Epidermal melanocyte (primary cell): ENCODE data around the gene PRKRA.
"Not testable (repeated sequence)": the region's sequence is repeated elsewhere in the genome, so short reads cannot be mapped to it uniquely, and the experiment has no call there.

Source experiments
- DNase-seq: peaks from one replicate; pipeline ENCODE4 v3.0.0; 2011; ENCODE audit warnings: low spot score; ENCODE audit not compliant: insufficient read length

PRKRA gene

DNA sequence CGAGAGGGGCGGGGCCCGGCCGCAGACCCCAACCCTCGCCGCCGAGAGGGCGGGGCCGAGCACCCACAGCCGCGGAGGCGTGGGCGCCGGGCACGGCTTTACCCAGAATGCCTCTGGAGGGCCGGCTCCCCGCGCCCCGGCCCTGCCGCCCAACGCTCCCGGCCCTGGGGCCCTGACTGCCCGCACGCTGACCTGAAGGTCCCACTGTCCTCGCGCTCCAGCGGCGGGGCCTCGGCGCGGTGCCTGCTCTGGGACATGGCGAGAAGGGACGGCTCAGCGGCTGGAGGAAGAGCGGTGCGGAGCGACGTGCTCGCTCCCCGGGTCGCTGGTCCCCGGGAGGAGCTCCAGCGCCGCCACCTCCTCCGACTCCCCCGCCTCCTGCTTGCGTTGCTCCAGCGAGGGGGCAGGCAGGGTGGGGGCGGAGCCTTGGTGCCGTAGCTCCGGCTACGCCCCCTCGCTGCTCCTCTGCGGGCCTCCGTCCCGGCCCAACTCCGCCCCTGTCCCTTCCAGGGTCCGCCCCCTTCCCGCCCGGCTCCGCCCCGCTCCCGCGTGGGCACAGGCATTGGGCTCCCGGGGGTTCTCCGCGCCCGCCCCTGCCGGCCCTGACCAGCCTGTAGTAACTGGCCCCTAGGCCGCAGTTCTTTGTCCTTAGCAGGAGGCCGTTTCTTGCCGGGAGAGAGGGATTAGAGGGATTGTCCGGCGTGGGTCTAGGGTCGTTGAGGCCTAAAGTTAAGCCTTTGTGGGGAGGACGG lies at the start of gene PRKRA, which contains the start of gene PJVK:
Gene PRKRA, minus strand, starts transcription at position 402 of the 752 bp plus-strand sequence. Its CDS starts 145 bp downstream, at position 257.
Gene PJVK, plus strand, starts transcription at position 605 of the 752 bp plus-strand sequence. CDS start 2,032 bp downstream, outside the sequence.
- peak; percentile 79 for DNase-seq

DNA sequence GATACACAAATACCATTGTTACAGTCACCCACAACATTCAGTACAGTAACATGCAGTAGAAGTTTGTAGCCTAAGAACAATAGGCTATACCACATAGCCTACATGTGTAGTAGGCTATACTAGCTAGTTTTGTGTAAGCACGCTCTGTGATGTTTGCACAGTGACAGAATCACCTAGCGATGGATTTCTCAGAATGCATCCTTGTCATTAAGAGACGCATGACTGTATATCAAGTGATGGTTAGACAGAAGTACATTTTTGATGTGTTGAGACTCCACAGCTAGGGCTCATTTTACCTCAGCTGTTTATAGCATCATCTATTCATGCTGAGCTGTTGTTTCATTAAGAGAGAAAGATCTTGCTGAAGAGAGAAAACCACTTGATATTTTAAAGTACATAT lies 48.7 kb upstream of the PRKRA start:
- DNase-seq = no peak

DNA sequence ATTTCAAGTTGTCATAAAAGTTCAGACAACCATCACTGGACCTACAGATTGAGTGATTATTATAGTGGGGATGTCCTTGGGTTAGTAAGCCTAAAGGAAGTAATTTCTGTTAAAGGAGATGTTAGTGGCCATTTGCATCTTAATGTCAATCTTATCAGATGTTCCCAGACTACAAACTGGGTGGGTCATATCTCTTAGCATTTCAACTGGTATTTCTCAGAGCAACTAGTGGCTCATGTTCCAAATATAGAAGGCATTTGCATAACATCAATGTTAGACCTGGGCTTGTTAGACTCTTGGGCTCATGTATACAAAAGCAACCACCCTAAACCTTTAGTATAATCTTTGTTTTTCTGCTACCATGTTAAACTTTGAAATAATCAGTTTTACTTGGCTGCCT lies 47.2 kb upstream of the PRKRA start:
- DNase-seq = no peak

DNA sequence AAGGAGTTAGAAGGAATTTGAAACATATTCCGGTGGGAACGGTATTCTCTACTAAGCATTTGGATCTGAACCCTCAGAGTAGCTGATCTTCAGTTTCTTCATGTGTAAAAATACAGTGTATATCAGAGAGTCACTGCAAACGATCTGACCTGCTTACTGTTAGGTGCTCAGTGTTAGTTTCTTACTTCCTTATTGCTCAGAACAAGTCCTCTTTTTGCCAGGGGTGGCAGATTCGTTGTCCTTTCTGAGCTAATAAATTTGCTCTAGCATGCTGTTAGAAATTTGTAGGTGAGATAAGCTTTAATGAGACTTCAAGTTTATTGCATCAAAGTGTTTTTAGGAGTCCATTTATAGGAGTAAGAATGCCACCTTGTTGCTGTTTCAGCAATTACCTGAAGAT lies 45.1 kb upstream of the PRKRA start:
- no peak for DNase-seq

DNA sequence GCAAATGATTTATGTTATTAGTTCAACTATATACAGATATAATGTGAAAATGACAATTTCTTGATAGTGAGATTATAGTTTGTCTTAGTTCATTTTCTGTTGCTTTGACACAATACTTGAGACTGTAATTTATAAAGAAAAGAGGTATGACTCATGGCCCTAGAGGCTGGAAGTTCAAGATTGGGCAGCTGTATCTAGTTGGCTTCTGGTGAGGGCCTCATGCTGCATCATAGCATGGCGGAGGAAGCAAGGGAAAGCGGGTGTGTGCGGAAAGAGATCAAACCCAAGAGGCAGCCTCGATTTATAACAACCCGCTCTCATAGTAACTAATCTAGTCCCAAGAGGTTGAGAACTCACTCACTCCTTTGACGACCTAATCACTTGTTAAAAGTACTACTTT lies 40.6 kb upstream of the PRKRA start:
- no peak for DNase-seq

DNA sequence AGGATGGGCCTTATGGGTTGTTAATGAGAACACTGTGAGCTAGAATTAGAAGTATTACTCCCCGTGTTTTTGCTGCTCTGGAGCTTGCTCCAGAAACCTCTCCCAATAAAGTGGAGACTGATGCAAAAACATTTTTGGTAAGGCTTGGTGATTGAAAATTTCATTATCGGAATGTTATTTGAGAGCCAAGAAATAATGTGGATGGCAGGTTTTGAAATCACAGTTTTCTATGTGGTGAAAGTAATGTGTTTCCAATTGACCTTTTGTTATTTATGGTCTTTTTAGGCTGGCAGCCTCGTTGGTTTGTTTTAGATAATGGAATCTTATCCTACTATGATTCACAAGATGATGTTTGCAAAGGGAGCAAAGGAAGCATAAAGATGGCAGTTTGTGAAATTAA lies 34.4 kb upstream of the PRKRA start:
- no peak for DNase-seq

DNA sequence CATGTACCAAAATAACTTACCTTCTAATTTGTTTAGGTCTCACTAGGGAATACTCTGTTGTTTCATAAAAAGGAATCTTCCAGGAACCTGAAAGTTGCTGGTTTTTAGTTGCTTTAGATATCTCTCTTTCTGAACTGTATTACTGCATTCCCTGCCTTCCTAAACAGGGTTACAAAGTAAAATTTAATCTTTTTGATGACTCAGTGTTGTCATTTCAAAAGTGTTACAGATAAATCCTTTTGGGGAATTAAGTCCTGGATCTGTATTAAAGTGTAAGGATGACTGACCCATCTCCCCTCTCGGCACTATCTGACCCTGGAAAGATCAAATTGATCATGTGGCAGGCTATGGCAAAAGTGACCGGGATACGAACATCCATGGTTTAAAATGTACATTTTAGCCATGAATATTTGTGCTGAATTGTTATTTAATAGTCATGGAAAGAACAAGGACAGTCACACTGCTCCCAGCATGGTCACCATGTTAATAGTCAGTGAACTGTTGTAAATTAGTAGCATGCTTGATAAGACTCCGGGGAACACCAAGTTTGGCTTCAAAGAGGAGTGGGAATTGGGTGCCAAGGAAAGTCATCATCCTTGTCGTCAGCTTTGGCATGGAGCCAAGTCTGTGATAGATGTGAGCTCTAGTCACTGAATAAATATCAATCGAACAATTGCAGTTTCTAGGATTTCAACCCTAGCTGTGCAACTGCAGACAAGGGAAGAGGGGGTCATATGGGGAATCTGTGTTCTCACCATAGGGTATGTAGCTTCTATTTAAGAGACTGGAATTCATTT lies 33.5 kb upstream of the PRKRA start:
- DNase-seq = no peak

DNA sequence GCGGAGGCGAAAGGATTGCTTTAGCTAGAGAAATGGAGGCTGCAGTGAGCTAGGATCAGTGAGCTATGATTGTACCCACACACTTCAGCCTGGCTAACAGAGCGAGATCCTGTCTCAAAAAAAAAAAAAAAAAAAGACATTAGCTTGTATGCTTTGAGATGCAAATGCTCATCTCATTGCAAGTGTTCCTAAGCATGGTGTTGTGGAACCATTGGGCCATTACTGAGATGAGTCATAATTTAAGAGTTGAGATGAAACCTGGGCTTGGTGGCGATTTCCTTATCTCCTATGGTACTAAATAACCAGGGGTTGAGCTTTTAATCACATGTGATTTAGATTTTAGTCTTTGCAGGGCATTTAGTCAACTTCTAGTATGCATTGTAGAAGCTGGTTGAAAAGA lies 31.5 kb upstream of the PRKRA start:
- DNase-seq = no peak

DNA sequence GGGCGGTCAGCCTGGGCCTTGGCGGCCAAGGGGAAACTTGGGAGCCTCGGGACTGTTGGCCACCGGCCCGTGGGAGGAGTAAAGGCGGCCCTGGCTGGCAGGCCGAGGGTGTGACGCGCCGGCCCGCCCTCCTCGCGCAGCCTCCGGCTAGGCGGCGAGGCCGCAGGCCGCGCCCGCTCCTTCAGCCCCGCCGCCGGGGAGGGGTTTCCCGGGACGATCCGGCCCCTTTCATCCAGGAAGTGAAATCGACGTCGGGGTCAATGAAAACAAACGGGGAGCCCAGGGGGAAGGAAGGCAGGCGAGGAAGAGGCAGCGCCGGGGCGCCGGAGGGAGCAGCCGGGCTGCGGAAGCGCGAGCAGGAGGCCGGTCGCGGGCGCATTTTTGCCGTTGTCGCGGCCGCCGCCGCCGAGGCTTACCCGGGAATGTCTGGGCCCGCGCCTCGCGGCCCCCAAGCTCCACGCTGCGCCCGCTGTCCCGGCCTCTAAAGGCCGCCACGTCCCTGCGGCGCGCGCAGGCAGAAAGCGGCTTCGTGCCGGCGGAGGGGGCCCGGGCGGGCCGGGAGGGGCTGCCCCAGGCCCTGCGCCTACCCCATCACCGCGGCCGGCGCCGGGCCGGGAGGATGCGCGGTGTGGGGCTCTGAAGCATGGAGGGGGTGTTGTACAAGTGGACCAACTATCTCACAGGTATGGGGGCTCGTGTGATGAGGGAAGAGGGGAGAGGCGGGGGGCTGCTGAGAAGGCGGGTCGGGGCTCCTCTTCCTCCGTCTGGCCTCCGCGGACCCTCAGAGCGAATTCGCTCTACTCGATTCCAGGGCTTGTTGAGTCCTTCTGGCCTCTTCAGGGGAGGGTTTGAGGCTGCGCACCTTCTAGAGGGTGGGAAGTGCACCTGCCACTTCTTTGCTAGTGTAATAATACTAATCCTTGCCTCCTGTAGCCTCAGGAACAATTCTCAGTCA lies 29.5 kb upstream of the PRKRA start, which contains the start of gene PLEKHA3:
Gene PLEKHA3, plus strand, starts transcription at position 231 of the 955 bp plus-strand sequence. Its CDS starts 413 bp downstream, at position 644.
- DNase-seq = peak; percentile 86

DNA sequence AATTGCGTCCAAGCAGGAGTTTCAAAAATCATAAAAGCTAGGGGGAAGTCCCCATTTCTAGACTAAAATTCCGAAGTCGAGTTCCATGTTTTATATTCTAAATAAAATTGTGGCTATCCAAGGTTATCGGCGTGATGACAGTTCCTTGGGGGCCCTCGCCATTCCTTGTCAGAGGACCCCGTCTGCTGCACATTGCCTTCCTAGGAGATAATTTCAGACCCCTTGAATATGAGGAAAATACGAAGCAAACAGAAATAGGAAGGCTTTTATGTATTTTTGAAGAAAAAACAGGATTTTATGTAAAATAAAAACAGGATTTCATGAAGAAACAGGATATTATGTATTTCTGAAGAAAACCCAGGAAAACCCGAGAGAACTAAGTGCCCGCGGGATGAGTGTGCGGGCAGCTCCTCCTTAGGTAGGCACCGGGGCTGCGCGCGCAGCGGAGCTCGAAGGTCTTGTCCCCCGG lies 28.8 kb upstream of the PRKRA start:
- no peak for DNase-seq

DNA sequence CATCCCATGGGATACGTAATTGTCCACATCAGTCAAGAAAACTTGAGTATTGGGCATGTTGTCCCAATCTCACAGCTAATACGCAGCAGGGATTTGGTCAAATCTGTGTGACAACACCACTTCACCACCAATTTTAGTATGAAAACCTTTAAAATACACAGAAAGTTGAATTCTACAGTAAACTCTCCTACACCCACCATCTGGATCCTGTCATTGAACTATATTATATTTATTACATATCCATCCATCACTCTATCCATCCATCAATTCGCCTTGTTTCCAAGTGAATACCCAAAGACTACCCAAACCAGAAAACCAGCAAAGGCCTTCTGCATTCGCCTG lies 28.3 kb upstream of the PRKRA start:
- peak; percentile 15 for DNase-seq

DNA sequence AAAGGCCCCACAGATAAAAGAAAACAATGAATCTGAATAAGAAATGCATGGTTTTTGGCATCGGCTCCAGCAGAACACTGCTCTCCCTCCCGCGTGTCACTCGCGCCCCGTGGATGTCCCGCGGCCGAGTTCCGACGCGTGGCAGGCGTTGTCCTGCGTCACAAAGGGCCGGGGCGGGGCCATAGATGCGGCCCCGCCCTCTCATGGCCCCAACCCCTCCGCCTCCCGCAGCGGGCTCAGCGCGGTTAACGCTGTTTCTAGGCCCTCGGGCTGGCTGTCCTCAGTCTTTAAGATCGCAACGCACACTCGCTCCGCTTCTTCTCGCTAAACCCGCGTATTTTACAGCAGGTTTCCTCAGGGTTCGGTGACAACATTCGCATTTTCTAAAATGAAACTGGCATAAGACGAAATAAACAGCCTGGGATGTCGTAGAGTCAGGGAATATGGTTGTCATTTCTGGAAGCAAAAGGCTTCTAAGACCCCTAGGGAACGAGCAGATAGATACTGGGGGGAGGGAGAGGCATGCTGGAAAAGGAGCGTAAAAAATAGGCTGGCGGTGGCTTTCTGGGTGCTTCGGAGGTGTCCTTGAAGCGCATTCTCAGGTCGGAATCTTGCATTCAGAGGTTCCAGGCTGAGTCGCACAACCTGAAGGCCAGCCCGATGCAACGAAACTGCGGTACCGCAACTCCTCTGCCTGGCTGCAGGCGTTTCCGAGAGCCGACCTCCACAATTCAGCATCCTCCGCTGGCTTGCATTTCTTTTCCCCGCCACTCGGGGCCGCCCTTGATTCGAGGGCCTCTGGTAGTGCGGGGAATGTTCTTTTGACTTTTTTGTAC lies 27.7 kb upstream of the PRKRA start, which contains the start of gene FKBP7:
Gene FKBP7, minus strand, starts transcription at position 162 of the 836 bp plus-strand sequence. Its CDS starts 101 bp downstream, at position 61.
- peak; percentile 60 for DNase-seq

DNA sequence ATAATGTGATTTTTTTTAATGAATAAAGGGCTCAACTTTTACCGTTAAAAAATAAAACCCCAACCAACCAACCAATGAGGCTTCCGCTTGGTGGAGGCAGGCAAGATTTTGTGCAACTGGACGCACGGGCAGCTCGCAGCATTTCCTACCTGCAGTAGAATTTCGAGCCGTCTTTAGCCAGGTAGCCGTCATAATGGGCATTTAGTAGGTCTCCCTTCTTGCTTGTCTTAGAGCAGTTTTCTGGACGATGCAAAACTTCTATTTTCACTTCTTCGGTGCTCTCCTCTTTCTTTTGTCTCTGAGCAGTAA lies 27.1 kb upstream of the PRKRA start:
- DNase-seq = no peak

DNA sequence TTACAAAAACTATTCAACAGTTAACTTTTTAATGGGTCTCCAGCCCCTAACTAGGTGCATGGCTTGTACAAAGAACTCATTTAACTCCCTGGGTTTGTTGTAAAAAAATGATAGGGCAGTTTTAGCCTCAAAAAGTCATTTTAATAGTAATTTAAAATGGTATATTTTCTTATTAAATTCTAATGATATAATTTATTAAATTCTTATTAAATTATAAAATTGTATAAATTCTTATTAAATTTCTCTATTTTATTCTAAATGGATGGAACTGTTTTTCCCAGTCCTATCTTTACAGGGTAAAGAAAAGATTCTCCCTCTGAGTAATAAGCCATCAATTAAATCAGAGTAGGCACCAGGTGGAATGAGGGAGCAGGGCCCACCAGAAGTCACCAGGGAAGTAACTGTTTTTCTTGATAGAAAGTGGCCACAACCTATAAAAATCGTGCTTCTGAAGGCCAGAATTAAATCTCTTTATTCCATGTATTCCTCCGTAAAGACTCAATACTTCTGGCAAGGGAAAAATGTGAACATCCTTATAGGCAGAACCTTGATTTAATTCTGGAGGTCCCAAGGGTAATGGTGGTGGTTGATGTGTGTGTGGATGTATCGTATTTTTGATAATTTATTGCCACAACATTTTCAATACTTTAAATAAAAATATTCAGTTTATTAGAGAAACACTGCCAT lies 26.6 kb upstream of the PRKRA start:
- no peak for DNase-seq

DNA sequence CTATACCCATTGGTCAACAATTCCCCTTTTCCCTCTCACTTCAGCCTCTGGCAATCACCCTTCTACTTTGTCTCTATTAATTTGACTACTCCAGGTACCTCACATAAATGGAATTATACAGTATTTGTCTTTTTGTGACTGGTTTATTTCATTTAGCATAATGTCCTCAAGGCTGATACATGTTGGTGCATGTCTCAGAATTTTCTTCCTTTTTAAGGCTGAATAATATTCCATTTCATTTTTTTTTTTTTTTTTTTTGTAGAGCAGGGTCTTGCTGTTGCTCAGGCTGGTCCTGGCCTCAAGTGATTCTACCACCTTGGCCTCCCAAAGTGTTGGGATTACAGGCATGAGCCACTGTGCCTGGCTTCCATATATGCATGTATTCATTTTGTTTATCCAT lies 25.5 kb upstream of the PRKRA start:
- no peak for DNase-seq

DNA sequence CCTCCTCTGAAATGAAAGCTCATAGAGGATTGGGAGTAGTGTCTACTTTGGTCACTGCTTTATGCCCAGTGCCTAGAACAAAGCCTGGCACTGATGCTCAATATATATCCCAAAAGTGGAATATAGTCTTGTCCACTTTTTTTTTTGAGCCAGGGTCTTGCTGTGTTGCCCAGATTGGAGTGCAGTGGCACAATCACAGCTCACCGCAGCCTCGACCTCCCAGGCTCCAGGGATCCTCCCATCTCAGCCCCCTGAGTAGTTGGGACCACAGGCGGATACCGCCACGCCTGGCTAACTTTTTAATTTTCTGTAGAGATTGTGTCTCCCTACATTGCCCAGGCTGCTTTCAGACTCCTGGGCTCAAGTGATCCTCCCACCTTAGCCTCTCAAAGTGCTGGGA lies 23.6 kb upstream of the PRKRA start:
- no peak for DNase-seq

DNA sequence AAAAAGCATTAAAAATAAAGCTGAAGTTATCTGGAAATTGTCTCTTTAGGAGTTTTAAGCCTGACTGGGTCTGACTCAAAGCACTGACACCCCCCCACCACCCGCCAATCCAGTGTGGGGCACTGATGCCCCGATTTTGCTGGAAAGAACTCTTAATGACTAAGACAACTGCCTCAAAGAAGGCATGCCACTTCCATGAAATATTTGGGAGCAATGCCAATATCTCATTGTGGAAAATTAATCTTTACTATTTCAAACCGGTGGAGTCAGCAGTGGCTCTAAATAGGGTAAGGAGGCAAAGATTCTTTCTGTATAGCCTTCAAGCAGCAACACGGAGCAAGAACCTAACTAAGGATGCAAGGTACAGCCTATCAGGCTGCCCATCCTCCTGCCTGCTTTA lies 23.0 kb upstream of the PRKRA start:
- DNase-seq = no peak

DNA sequence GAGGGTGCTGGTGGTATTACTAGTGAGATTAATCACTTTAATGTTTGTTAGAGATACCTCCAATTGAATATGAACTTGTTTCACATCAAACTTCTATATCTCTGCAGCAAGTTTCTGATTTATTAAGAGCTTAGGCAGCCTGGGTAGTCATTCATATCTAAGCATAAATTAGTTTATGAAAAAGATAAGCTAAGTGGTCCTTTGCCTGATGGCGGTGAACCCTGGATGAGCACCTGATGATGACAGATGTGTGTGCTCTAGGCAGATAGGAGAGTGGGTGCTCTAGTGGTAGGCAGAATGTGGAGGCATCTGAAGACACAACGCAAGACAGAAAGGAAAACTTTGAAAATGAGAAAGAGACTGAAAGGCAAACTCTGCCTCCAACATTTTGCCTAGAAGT lies 22.4 kb upstream of the PRKRA start:
- DNase-seq = no peak

DNA sequence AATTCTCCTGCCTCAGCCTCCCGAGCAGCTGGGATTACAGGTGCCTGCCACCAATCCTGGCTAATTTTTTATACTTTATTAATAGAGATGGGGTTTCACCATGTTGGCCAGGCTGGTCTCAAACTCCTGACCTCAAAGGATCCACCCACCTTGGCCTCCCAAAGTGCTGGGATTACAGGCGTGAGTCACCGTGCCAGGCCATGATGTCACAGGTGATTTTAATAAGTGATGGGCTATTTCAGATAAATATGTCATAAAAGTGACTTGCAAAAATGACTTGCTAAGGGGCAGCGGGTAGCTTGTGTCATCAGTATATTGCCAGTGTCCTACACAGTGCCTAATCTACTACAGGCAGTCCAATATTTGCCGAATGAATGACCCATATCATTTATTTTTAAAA lies 20.3 kb upstream of the PRKRA start:
- not testable (repeated sequence) for DNase-seq
